ENCODE results near the gene FAIM2.

GRCh38 chr12:49889361-49890095 lies 14.2 kb downstream of the FAIM2 start:
- TF ChIP-seq CTCF (conservative IDR thresholded peaks at IDR 0.05 in 1 of 2, IDR thresholded peaks at IDR 0.05 in 1 of 2; ENCODE audit: extremely low read depth in 1 of 2, insufficient read depth in 1 of 2, low read depth in 1 of 2, low read length in 2 of 2) (no peak), EZH2 (IDR thresholded peaks at IDR 0.05; ENCODE audit: borderline replicate concordance, low read length) (no peak)
